Brain microvascular endothelial cell (primary cell): ENCODE results near the gene LRMDA.

Source experiments
- DNase-seq: peaks from one replicate; pipeline ENCODE4 v3.0.0-alpha.2; 2020
- H3K27ac ChIP-seq: fragments of 250-450 bp; sonication (Bioruptor Pico); 2 replicates; pipeline ENCODE4 v1.5.1; 2020; ENCODE audit warnings: mild to moderate bottlenecking, moderate library complexity
- H3K27me3 ChIP-seq: fragments of 250-450 bp; sonication (Bioruptor Pico); replicated peaks from 2 replicates; pipeline ENCODE4 v1.5.1; 2020; ENCODE audit warnings: mild to moderate bottlenecking
- H3K36me3 ChIP-seq: fragments of 250-450 bp; sonication (Bioruptor Pico); replicated peaks from 2 replicates; pipeline ENCODE4 v1.5.1; 2020; ENCODE audit warnings: mild to moderate bottlenecking
- H3K4me3 ChIP-seq: 2 replicates; pipeline ENCODE4 v1.5.1; 2011; ENCODE audit warnings: low read depth, mild to moderate bottlenecking, control low read depth, low read length, moderate library complexity
- CTCF ChIP-seq: IDR thresholded peaks from 2 replicates; pipeline ENCODE4 v1.5.1; 2011; ENCODE audit warnings: low read depth, mild to moderate bottlenecking, moderate library complexity, low read length, control low read depth, inconsistent platforms; ENCODE audit errors: missing control alignments
- in situ Hi-C: cut with HindIII; loops from 2 replicates; pipeline ENCODE4 v1.10.0; 2017; ENCODE audit warnings: low sequenced_read_pairs, low pct_ligation_motif_present

Gene LRMDA

GRCh38 chr10:75418293-75418692, 13.1 kb upstream of the LRMDA start:
- Histone ChIP-seq H3K36me3 (no peaks in the 10 kb centered on the region), H3K4me3 (no peak overlapping the region), H3K27ac (no peak overlapping the region), H3K27me3 (peaks cover 6% of the 10 kb centered on the region)
- TF ChIP-seq CTCF, result no peak
- DNase-seq, result no peak
- in situ Hi-C loops, result no loop called here

DNA sequence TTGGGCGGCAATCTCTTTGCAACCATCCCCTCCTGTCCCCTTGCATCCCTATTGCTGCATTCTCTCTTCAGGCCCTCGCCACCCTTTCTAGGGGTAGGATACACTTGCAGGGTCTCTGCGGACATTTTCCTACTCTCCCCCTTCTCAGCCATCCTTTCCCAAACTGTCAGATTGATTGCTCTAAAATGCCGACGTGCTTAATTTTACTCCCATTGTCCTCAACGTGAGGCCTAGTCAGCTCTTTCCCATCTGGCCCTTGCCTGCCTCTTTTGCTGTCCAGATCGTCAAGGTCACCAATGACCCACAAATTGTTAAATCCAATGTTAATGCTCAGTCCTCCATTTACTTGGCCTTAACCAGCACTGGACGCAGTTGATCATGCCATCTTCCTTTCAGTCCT, 12.7 kb upstream of the LRMDA start:
- no peak for TF ChIP-seq CTCF
- peaks cover 6% of the 10 kb centered on the region for H3K27me3 ChIP-seq
- H3K4me3 ChIP-seq, result no peak overlapping the region
- H3K36me3 ChIP-seq, result no peaks in the 10 kb centered on the region
- in situ Hi-C loops, result no loop called here
- no peak overlapping the region for H3K27ac ChIP-seq
- DNase-seq, result no peak

GRCh38 chr10:75422913-75423312, 8.5 kb upstream of the LRMDA start:
- in situ Hi-C loops, result no loop called here
- H3K4me3 ChIP-seq, result no peak overlapping the region
- no peak for DNase-seq
- no peak for TF ChIP-seq CTCF
- H3K27me3 ChIP-seq, result no peaks in the 10 kb centered on the region
- no peaks in the 10 kb centered on the region for H3K36me3 ChIP-seq
- no peak overlapping the region for H3K27ac ChIP-seq

- H3K4me3 ChIP-seq, result no peak overlapping the region
- no peak for TF ChIP-seq CTCF
- no peak overlapping the region for H3K27ac ChIP-seq
- in situ Hi-C loops, result no loop called here
- H3K36me3 ChIP-seq, result no peaks in the 10 kb centered on the region
- no peaks in the 10 kb centered on the region for H3K27me3 ChIP-seq
- DNase-seq, result no peak
Observed at GRCh38 chr10:75424571-75424970, 6.9 kb upstream of the LRMDA start.

GRCh38 chr10:75425291-75426079, 5.9 kb upstream of the LRMDA start:
- no peak for DNase-seq
- in situ Hi-C loops, result no loop called here
- no peak for TF ChIP-seq CTCF
- Histone ChIP-seq H3K36me3 (no peaks in the 10 kb centered on the region), H3K27ac (no peak overlapping the region), H3K4me3 (no peak overlapping the region), H3K27me3 (no peaks in the 10 kb centered on the region)

DNA sequence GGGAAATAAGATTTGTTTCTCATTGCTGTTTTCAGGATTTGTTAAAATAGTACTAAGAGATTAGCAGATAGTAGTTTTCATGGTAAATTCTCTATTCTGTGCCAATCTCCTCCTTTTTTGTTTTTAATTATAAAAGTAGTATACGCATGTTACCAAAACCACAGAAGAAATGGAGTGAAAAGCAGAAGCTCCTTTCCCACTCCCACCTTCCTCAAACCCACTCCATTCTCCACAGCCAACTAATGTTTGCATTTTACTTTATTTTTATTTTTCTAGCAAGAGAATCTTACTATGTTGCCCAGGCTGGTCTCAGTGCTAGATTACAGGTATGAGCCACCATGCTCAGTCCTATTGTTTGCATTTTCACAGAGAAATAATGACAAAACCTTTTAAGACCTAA, 4.5 kb upstream of the LRMDA start:
- H3K27me3 ChIP-seq, result peaks cover 8% of the 10 kb centered on the region
- DNase-seq, result no peak
- in situ Hi-C loops, result no loop called here

More for the DNA sequence above, 4.5 kb upstream of the LRMDA start:
- no peak for TF ChIP-seq CTCF
- no peaks in the 10 kb centered on the region for H3K36me3 ChIP-seq
- no peak overlapping the region for H3K27ac ChIP-seq
- no peak overlapping the region for H3K4me3 ChIP-seq
